Measurements from ENCODE around the gene SYNE1. TPM values are rescaled to one million over a fixed set of nuclear protein-coding genes. Genes with fewer than 3 reads are reported as not detected.

The SYNE1 gene
- polyA plus RNA-seq, 2 of the 4 experiments (the other 2 are of a cell fraction), result 10.5 to 28.5 TPM

GRCh38 chr6:152265651-152266050 is 371.5 kb downstream of the SYNE1 start:
- CTCF ChIA-PET, result no interaction called here
- FAIRE-seq (no peak), ATAC-seq (no peak), DNase-seq (ENCODE audit: low read depth in 1 of 2, low spot score in 1 of 2) (no peak)
- no peak overlapping the region for H3K4me3 ChIP-seq
- WGBS (ENCODE audit: missing lambda C conversion rate), result 75% methylated on average over 2 of the region's 2 CpGs
- TF ChIP-seq RNF2 (IDR thresholded peaks at IDR 0.05; ENCODE audit: borderline replicate concordance, low read depth) (no peak), HOXB13 (CRISPR knock-in tag; IDR thresholded peaks at IDR 0.05; ENCODE audit: low read depth) (no peak), MYC (IDR thresholded peaks at IDR 0.05; ENCODE audit: borderline replicate concordance, low read length) (no peak), CBX8 (IDR thresholded peaks at IDR 0.05) (no peak), CBX2 (IDR thresholded peaks at IDR 0.05; ENCODE audit: borderline replicate concordance, low read depth) (no peak), JUNB (IDR thresholded peaks at IDR 0.05) (no peak), MAX (IDR thresholded peaks at IDR 0.05) (no peak), MAFK (IDR thresholded peaks at IDR 0.05; ENCODE audit: partially characterized antibody) (no peak), RCOR1 (IDR thresholded peaks at IDR 0.05; ENCODE audit: low read depth, low read length) (no peak), USF2 (IDR thresholded peaks at IDR 0.05) (no peak), E2F6 (IDR thresholded peaks at IDR 0.05; ENCODE audit: borderline replicate concordance, low read depth) (no peak), RARB (CRISPR knock-in tag; IDR thresholded peaks at IDR 0.05) (no peak), RAD21 (conservative IDR thresholded peaks at IDR 0.05 in 1 of 2, IDR thresholded peaks at IDR 0.05 in 1 of 2) (no peak), FOXS1 (CRISPR knock-in tag; IDR thresholded peaks at IDR 0.05) (no peak), CHD4 (IDR thresholded peaks at IDR 0.05; ENCODE audit: borderline replicate concordance) (no peak), SREBF2 (IDR thresholded peaks at IDR 0.05) (no peak), NFE2L2 (conservative IDR thresholded peaks at IDR 0.05; ENCODE audit: low read length) (no peak)
- peaks cover 9% of the 10 kb centered on the region; the same call in 2 of the 3 replicates for H3K4me1 ChIP-seq
- POLR2A ChIA-PET, result no interaction called here
- H3K9me3 ChIP-seq, result no peaks in the 10 kb centered on the region
- no peak overlapping the region for H3K27ac ChIP-seq
- no peak overlapping the region for H3K4me2 ChIP-seq

- no peak for DNase-seq (ENCODE audit: low read depth in 1 of 2, low spot score in 1 of 2)
- no peak overlapping the region for H3K27ac ChIP-seq
- FAIRE-seq, result no peak
- ATAC-seq, result no peak
- H3K4me3 ChIP-seq, result no peak overlapping the region
- WGBS (ENCODE audit: missing lambda C conversion rate), result 100% methylated on average over 1 of the region's 1 CpG
- H3K9me3 ChIP-seq, result no peaks in the 10 kb centered on the region
- no peak overlapping the region for H3K4me2 ChIP-seq
- peaks cover 5% of the 10 kb centered on the region; the same call in 2 of the 3 replicates for H3K4me1 ChIP-seq
- POLR2A ChIA-PET, result no interaction called here
- CTCF ChIA-PET, result no interaction called here
- no peak for TF ChIP-seq FOXS1 (CRISPR knock-in tag; IDR thresholded peaks at IDR 0.05)
- no peak for TF ChIP-seq CHD4 (IDR thresholded peaks at IDR 0.05; ENCODE audit: borderline replicate concordance)
- no peak for TF ChIP-seq CTCF (IDR thresholded peaks at IDR 0.05)
- TF ChIP-seq USF2 (IDR thresholded peaks at IDR 0.05), result no peak
- no peak for TF ChIP-seq BCL3 (IDR thresholded peaks at IDR 0.05)
- TF ChIP-seq GATA3 (IDR thresholded peaks at IDR 0.05; ENCODE audit: borderline replicate concordance), result no peak
- no peak for TF ChIP-seq MAFK (IDR thresholded peaks at IDR 0.05; ENCODE audit: partially characterized antibody)
- no peak for TF ChIP-seq FOSB (CRISPR knock-in tag; IDR thresholded peaks at IDR 0.05)
- no peak for TF ChIP-seq ZNF302 (CRISPR knock-in tag; IDR thresholded peaks at IDR 0.05)
- TF ChIP-seq EHMT2 (IDR thresholded peaks at IDR 0.05; ENCODE audit: low read depth), result no peak
- TF ChIP-seq RAD21 (conservative IDR thresholded peaks at IDR 0.05 in 1 of 2, IDR thresholded peaks at IDR 0.05 in 1 of 2), result no peak
Measured at GRCh38 chr6:152263582-152263981, 373.6 kb downstream of the SYNE1 start.

All from A549 (cell line).